K562 (cell line): Measurements from ENCODE around the gene ANKMY2. TPM values are rescaled to one million over a fixed set of nuclear protein-coding genes. Genes with fewer than 3 reads are reported as not detected.
A peak's percentile ranks its signal among the peaks of the same experiment; 100 is the strongest.

Experiments used
- ARID4B ChIP-seq: sonication (generic); formaldehyde crosslinking; IDR thresholded peaks from 2 replicates; pipeline ENCODE4 v1.8.0; 2022; ENCODE audit warnings: mild to moderate bottlenecking, missing genetic modification reagents
- ATF1 ChIP-seq, 2 experiments: fragments of 450-650 bp in 1 of 2; IDR thresholded peaks; 2 replicates each; pipeline ENCODE4 v1.6.1; 2016; ENCODE audit warnings: missing compliant biosample characterization in 1 of 2, missing genetic modification characterization in 1 of 2
- ATF3 ChIP-seq, 2 experiments: fragments of 450-650 bp in 1 of 2; sonication (generic) in 1 of 2; formaldehyde crosslinking in 1 of 2; IDR thresholded peaks in 1 of 2; conservative IDR thresholded peaks in 1 of 2; 2 replicates each; pipeline versions ENCODE4 v1.6.1 to v1.8.1; 2016 to 2023; ENCODE audit warnings: mild to moderate bottlenecking in 2 of 2, moderate library complexity in 2 of 2, inconsistent platforms in 1 of 2, missing genetic modification reagents in 1 of 2
- CCNT2 ChIP-seq: IDR thresholded peaks from 2 replicates; pipeline ENCODE4 v1.6.1; 2011; ENCODE audit warnings: borderline replicate concordance, low read depth, mild to moderate bottlenecking, moderate library complexity, mixed read lengths, low read length; ENCODE audit not compliant: insufficient read length; ENCODE audit errors: extremely low read depth
- E2F4 ChIP-seq: sonication (generic); formaldehyde crosslinking; IDR thresholded peaks from 2 replicates; pipeline ENCODE4 v1.8.0; 2022; ENCODE audit warnings: mild to moderate bottlenecking, low read depth, missing genetic modification reagents
- ETV1 ChIP-seq: fragments of 450-650 bp; conservative IDR thresholded peaks from 2 replicates; pipeline ENCODE4 v1.6.1; 2016; ENCODE audit warnings: missing genetic modification characterization, control low read depth, low read depth, missing compliant biosample characterization
- FOXJ2 ChIP-seq: fragments of 200-800 bp; sonication (Bioruptor generic); IDR thresholded peaks from 2 replicates; pipeline ENCODE4 v1.6.1; 2016; ENCODE audit warnings: missing genetic modification characterization, missing compliant biosample characterization
- GABPB1 ChIP-seq: sonication (generic); formaldehyde crosslinking; IDR thresholded peaks from 2 replicates; pipeline ENCODE4 v1.8.0; 2022; ENCODE audit warnings: mild to moderate bottlenecking, missing genetic modification reagents
- GTF2E2 ChIP-seq: fragments of 200-800 bp; sonication (Bioruptor generic); IDR thresholded peaks from 2 replicates; pipeline ENCODE4 v1.6.1; 2016; ENCODE audit warnings: missing genetic modification characterization, missing compliant biosample characterization
- HCFC1 ChIP-seq: IDR thresholded peaks from 2 replicates; pipeline ENCODE4 v1.6.1; 2012; ENCODE audit warnings: low read depth, low read length, improper control_type of control experiment
- L3MBTL2 ChIP-seq: fragments of 450-650 bp; IDR thresholded peaks from 2 replicates; pipeline ENCODE4 v1.6.1; 2016; ENCODE audit warnings: mild to moderate bottlenecking, moderate library complexity
- MXI1 ChIP-seq: IDR thresholded peaks from 2 replicates; pipeline ENCODE4 v1.6.1; 2011; ENCODE audit warnings: low read depth, mild to moderate bottlenecking, improper control_type of control experiment, low read length
- NONO ChIP-seq, 2 experiments: fragments of 200-400 bp in 1 of 2; fragments of 450-650 bp in 1 of 2; formaldehyde crosslinking in 1 of 2; IDR thresholded peaks; 2 replicates each; pipeline ENCODE4 v1.6.1; 2017; ENCODE audit warnings: low read depth in 2 of 2, mild to moderate bottlenecking in 2 of 2, moderate library complexity in 2 of 2, low read length in 1 of 2
- TAF7 ChIP-seq: fragments of 450-650 bp; IDR thresholded peaks from 2 replicates; pipeline ENCODE4 v1.6.1; 2016; ENCODE audit warnings: missing genetic modification characterization, missing compliant biosample characterization
- VEZF1 ChIP-seq: fragments of 200-800 bp; sonication (Bioruptor generic); IDR thresholded peaks from 2 replicates; pipeline ENCODE4 v1.6.1; 2017; ENCODE audit warnings: missing genetic modification characterization, missing compliant biosample characterization
- ZNF263 ChIP-seq: sonication (generic); formaldehyde crosslinking; IDR thresholded peaks from 2 replicates; pipeline ENCODE4 v1.8.0; 2022; ENCODE audit warnings: mild to moderate bottlenecking, missing genetic modification reagents, borderline replicate concordance
- ZNF695 ChIP-seq: fragments of 450-650 bp; formaldehyde crosslinking; IDR thresholded peaks from 2 replicates; pipeline ENCODE4 v1.4.0; 2020; ENCODE audit warnings: mild to moderate bottlenecking, moderate library complexity
- polyA plus RNA-seq, 8 experiments: library from polyadenylated mRNA; depleted of rRNA in 4 of 8; stranded (reverse) in 5 of 8; unstranded in 3 of 8; fragments of >200 nt; fragmentation: Nextera tagmentation in 2 of 8; fragmentation: Illumina TruSeq in 1 of 8; extraction: Ambion mirVana in 2 of 8; extraction: Trizol in 1 of 8; gene quantifications; 2 replicates each; pipeline versions ENCODE4 v1.2.1 to v1.2.3, GENCODE V29; 2011 to 2014; ENCODE audit warnings: inconsistent platforms in 1 of 8, missing spikeins in 1 of 8
- total RNA-seq, 7 experiments: library from RNA; depleted of rRNA in 6 of 7; stranded (reverse); fragments of >200 nt in 6 of 7; fragmentation: Illumina TruSeq in 2 of 7; extraction: Trizol in 2 of 7; gene quantifications; 2 replicates each; pipeline versions ENCODE4 v1.2.1 to v1.2.3, GENCODE V29; 2011 to 2021; ENCODE audit warnings: low replicate concordance in 1 of 7

Gene ANKMY2
- total and polyA plus RNA-seq, 9 of the 15 experiments (the other 6 are each of a cell fraction or from before 2014, with no cell fraction given) = 38.9 to 71.5 (median 48.8) TPM

- TF ChIP-seq VEZF1 (CRISPR knock-in tag) (peak; percentile 81), NONO (IDR thresholded peaks at IDR 0.05; ENCODE audit: low read depth in 2 of 2, low read length in 1 of 2) (peak; percentile 93 to 100), TAF7 (tag) (peak; percentile 98), GTF2E2 (tag) (peak; percentile 99), GABPB1 (CRISPR knock-in tag) (peak; percentile 69; the same call in 1 of the 2 replicates), CCNT2 (peak; percentile 76), ZNF263 (peak; percentile 47; the same call in 1 of the 2 replicates), ATF1 (CRISPR knock-in tag; IDR thresholded peaks at IDR 0.05) (no peak), ATF1 (tag; IDR thresholded peaks at IDR 0.05) (0 out of 2 replicates have a peak, but pooled peaks have one; percentile 62), MXI1 (peak; percentile 34; the same call in 1 of the 2 replicates), ATF3 (IDR thresholded peaks at IDR 0.05) (0 out of 2 replicates have a peak, but pooled peaks have one; percentile 29), ATF3 (CRISPR knock-in tag; conservative IDR thresholded peaks at IDR 0.05) (peak; percentile 81), HCFC1 (peak; percentile 36), ARID4B (CRISPR knock-in tag) (peak; percentile 11; the same call in 1 of the 2 replicates), ZNF695 (CRISPR knock-in tag) (no peak), FOXJ2 (tag) (peak; percentile 25; the same call in 1 of the 2 replicates), ETV1 (tag) (0 out of 2 replicates have a peak, but pooled peaks have one; percentile 39), L3MBTL2 (peak; percentile 48; the same call in 1 of the 2 replicates), E2F4 (CRISPR knock-in tag) (0 out of 2 replicates have a peak, but pooled peaks have one; percentile 49)
Measured at GRCh38 chr7:16645593-16646471, at the start of gene ANKMY2, which contains the start of gene BZW2 (continued).
